Adipocyte (in vitro differentiated cells): ENCODE measurements around the gene FAM114A1.

ENCODE experiments used
- DNase-seq: peaks from one replicate; pipeline ENCODE4 v3.0.0-alpha.2; 2015; ENCODE audit warnings: low read depth
- H3K27me3 ChIP-seq: replicated peaks from 2 replicates; pipeline ENCODE4 v1.7.0; 2013; ENCODE audit warnings: mild to moderate bottlenecking, low read length, moderate library complexity; ENCODE audit not compliant: control insufficient read depth, insufficient read depth
- H3K36me3 ChIP-seq: 2 replicates; pipeline ENCODE4 v1.7.0; 2013; ENCODE audit warnings: low read length, mild to moderate bottlenecking, moderate library complexity; ENCODE audit not compliant: control insufficient read depth, insufficient read depth, severe bottlenecking
- H3K4me1 ChIP-seq: 2 replicates; pipeline ENCODE4 v1.7.0; 2013; ENCODE audit warnings: mild to moderate bottlenecking, low read length, moderate library complexity; ENCODE audit not compliant: control insufficient read depth, insufficient read depth
- H3K4me3 ChIP-seq: 2 replicates; pipeline ENCODE4 v1.7.0; 2013; ENCODE audit warnings: mild to moderate bottlenecking, low read length, moderate library complexity
- H3K9ac ChIP-seq: 2 replicates; pipeline ENCODE4 v1.7.0; 2013; ENCODE audit warnings: mild to moderate bottlenecking, low read length, moderate library complexity
- H3K9me3 ChIP-seq: 2 replicates; pipeline ENCODE4 v1.7.0; 2013; ENCODE audit warnings: mild to moderate bottlenecking, low read length, moderate library complexity; ENCODE audit not compliant: control insufficient read depth

Gene FAM114A1

GRCh38 chr4:38860788-38861424 lies 6.7 kb upstream of the FAM114A1 start:
- peak; percentile 61 for DNase-seq
- no peak overlapping the region for H3K4me3 ChIP-seq
- no peaks in the 10 kb centered on the region for H3K27me3 ChIP-seq
- no peaks in the 10 kb centered on the region for H3K36me3 ChIP-seq
- H3K4me1 ChIP-seq: peaks cover 25% of the 10 kb centered on the region
- H3K9me3 ChIP-seq: no peaks in the 10 kb centered on the region
- no peak overlapping the region for H3K9ac ChIP-seq

GRCh38 chr4:38861791-38862190 lies 5.8 kb upstream of the FAM114A1 start:
- no peaks in the 10 kb centered on the region for H3K27me3 ChIP-seq
- H3K4me3 ChIP-seq: no peak overlapping the region
- peaks cover 17% of the 10 kb centered on the region for H3K4me1 ChIP-seq
- no peaks in the 10 kb centered on the region for H3K9me3 ChIP-seq
- H3K9ac ChIP-seq: no peak overlapping the region
- DNase-seq: no peak
- H3K36me3 ChIP-seq: no peaks in the 10 kb centered on the region

GRCh38 chr4:38865445-38865844 lies 2.2 kb upstream of the FAM114A1 start:
- Histone ChIP-seq H3K9ac (no peak overlapping the region), H3K36me3 (peaks cover 7% of the 10 kb centered on the region), H3K9me3 (no peaks in the 10 kb centered on the region), H3K4me1 (peaks cover 28% of the 10 kb centered on the region), H3K27me3 (no peaks in the 10 kb centered on the region), H3K4me3 (no peak overlapping the region)
- no peak for DNase-seq

- Histone ChIP-seq H3K36me3 (peaks cover 14% of the 10 kb centered on the region), H3K27me3 (no peaks in the 10 kb centered on the region), H3K4me3 (peak overlapping the region; percentile 86), H3K9ac (peak overlapping the region; percentile 96), H3K4me1 (peaks cover 38% of the 10 kb centered on the region), H3K9me3 (no peaks in the 10 kb centered on the region)
- DNase-seq: no peak
These were observed 581 bp upstream of the FAM114A1 start for GRCh38 chr4:38866973-38867477.

GRCh38 chr4:38868059-38868960 lies 704 bp downstream of the FAM114A1 start:
- H3K4me1 ChIP-seq: peaks cover 51% of the 10 kb centered on the region
- peak; percentile 57 for DNase-seq
- H3K9me3 ChIP-seq: no peaks in the 10 kb centered on the region
- peaks cover 15% of the 10 kb centered on the region for H3K36me3 ChIP-seq
- H3K9ac ChIP-seq: peak overlapping the region; percentile 97
- H3K27me3 ChIP-seq: no peaks in the 10 kb centered on the region
- peak overlapping the region; percentile 90 for H3K4me3 ChIP-seq

GRCh38 chr4:38869511-38869910 lies 1.9 kb downstream of the FAM114A1 start:
- peak overlapping the region; percentile 90 for H3K4me3 ChIP-seq
- no peaks in the 10 kb centered on the region for H3K27me3 ChIP-seq
- peak; percentile 42 for DNase-seq
- H3K4me1 ChIP-seq: peaks cover 56% of the 10 kb centered on the region
- H3K9me3 ChIP-seq: no peaks in the 10 kb centered on the region
- H3K9ac ChIP-seq: peak overlapping the region; percentile 97
- peaks cover 15% of the 10 kb centered on the region for H3K36me3 ChIP-seq

- Histone ChIP-seq H3K4me1 (peaks cover 56% of the 10 kb centered on the region), H3K36me3 (peaks cover 15% of the 10 kb centered on the region), H3K9ac (peak overlapping the region; percentile 30), H3K9me3 (no peaks in the 10 kb centered on the region), H3K27me3 (no peaks in the 10 kb centered on the region), H3K4me3 (no peak overlapping the region)
- peak; percentile 42 for DNase-seq
These were observed 2.6 kb downstream of the FAM114A1 start for GRCh38 chr4:38870098-38870808.

- Histone ChIP-seq H3K4me1 (peaks cover 56% of the 10 kb centered on the region), H3K4me3 (no peak overlapping the region), H3K9me3 (no peaks in the 10 kb centered on the region), H3K27me3 (no peaks in the 10 kb centered on the region), H3K36me3 (peaks cover 16% of the 10 kb centered on the region), H3K9ac (no peak overlapping the region)
- DNase-seq: peak; percentile 12
These were observed 4.0 kb downstream of the FAM114A1 start for GRCh38 chr4:38871593-38871992.

GRCh38 chr4:38872620-38873019 lies 5.0 kb downstream of the FAM114A1 start:
- peak overlapping the region; percentile 3 for H3K4me3 ChIP-seq
- H3K36me3 ChIP-seq: peaks cover 20% of the 10 kb centered on the region
- no peak overlapping the region for H3K9ac ChIP-seq

GRCh38 chr4:38873290-38873944 lies 5.8 kb downstream of the FAM114A1 start:
- DNase-seq: no peak
- H3K4me3 ChIP-seq: peak overlapping the region; percentile 3
- no peaks in the 10 kb centered on the region for H3K9me3 ChIP-seq
- H3K27me3 ChIP-seq: no peaks in the 10 kb centered on the region
- no peak overlapping the region for H3K9ac ChIP-seq
- H3K4me1 ChIP-seq: peaks cover 47% of the 10 kb centered on the region
- peaks cover 26% of the 10 kb centered on the region for H3K36me3 ChIP-seq

More at GRCh38 chr4:38872620-38873019, 5.0 kb downstream of the FAM114A1 start:
- Histone ChIP-seq H3K4me1 (peaks cover 50% of the 10 kb centered on the region), H3K27me3 (no peaks in the 10 kb centered on the region), H3K9me3 (no peaks in the 10 kb centered on the region)
- peak; percentile 52 for DNase-seq
